Measurements from ENCODE around the gene CP. TPM values are rescaled to one million over a fixed set of nuclear protein-coding genes. Genes with fewer than 3 reads are reported as not detected.

The CP gene
- polyA plus RNA-seq, 3 donors = 0.04 TPM; not detected in 2

DNA sequence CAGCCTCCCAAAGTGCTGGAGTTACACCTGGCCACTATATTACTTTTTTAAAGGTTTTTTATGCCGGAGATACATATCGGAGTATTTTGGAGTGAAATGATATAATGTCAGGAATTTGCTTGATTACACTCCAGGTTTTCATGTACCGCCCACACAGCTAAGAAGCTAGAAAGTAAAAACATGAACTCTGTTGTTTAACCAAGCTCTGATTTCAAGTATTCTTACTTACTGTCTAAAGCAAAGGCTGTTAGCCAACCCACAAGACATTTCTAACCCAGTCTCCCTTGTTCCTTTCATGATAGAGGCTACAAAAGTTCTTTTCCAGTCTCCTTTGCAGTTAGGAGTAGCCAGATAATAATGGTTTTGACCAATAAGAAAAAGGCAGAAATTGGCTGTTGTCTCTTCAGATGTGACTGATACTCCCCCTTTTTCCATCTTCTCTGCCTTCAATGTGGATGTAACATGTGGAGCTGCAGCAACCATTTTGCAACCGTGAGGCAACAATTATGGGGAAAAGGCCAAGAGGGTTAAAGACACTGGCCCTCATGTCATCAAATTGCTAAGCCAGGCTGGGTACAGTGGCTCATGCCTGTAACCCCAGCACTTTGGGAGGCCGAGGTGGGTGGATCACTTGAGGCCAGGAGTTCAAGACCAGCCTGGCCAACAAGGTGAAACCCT, 6.1 kb upstream of the CP start:
- Mint-ChIP-seq H3K27me3 (ENCODE audit: low read depth in 3 of 3) (no peaks in the 10 kb centered on the region), H3K36me3 (no peaks in the 10 kb centered on the region), H3K9me3 (peaks cover 0 to 3% (median 0%) of the 10 kb centered on the region in 7 donors), H3K4me1 (peaks cover 19% of the 10 kb centered on the region), H3K4me3 (no peak overlapping the region), H3K27ac (no peak overlapping the region)
- H3K9me3 ChIP-seq (replicated peaks in 1 of 2; ENCODE audit: control insufficient read depth in 1 of 2, insufficient read depth in 1 of 2, low read length in 2 of 2) = no peaks in the 10 kb centered on the region
- peaks cover 11 to 14% of the 10 kb centered on the region in 2 donors for H3K4me1 ChIP-seq (ENCODE audit: control insufficient read depth in 1 of 2, insufficient read depth in 2 of 2, low read length in 2 of 2)
- TF ChIP-seq, protein P1, sequence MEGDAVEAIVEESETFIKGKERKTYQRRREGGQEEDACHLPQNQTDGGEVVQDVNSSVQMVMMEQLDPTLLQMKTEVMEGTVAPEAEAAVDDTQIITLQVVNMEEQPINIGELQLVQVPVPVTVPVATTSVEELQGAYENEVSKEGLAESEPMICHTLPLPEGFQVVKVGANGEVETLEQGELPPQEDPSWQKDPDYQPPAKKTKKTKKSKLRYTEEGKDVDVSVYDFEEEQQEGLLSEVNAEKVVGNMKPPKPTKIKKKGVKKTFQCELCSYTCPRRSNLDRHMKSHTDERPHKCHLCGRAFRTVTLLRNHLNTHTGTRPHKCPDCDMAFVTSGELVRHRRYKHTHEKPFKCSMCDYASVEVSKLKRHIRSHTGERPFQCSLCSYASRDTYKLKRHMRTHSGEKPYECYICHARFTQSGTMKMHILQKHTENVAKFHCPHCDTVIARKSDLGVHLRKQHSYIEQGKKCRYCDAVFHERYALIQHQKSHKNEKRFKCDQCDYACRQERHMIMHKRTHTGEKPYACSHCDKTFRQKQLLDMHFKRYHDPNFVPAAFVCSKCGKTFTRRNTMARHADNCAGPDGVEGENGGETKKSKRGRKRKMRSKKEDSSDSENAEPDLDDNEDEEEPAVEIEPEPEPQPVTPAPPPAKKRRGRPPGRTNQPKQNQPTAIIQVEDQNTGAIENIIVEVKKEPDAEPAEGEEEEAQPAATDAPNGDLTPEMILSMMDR (IDR thresholded peaks at IDR 0.05) = no peak
- WGBS (ENCODE audit: insufficient coverage) = 100% methylated on average over 1 of the region's 5 CpGs
- no peak overlapping the region for H3K4me3 ChIP-seq (replicated peaks in 1 of 3; ENCODE audit: low read depth in 2 of 3, low read length in 3 of 3)
- no peak overlapping the region for H3K27ac ChIP-seq (ENCODE audit: low read depth in 1 of 2, low read length in 2 of 2)
- intact Hi-C loops (cut with micrococcal nuclease) = no loop called here
- H3K27me3 ChIP-seq (ENCODE audit: control insufficient read depth in 2 of 2, insufficient read depth in 2 of 2, low read length in 2 of 2) = no peaks in the 10 kb centered on the region
- H3K9ac ChIP-seq (ENCODE audit: insufficient read depth, low read length, poor library complexity, severe bottlenecking) = no peak overlapping the region
- H3K4me2 ChIP-seq (replicated peaks; ENCODE audit: extremely low read depth, low read length, poor library complexity, severe bottlenecking) = no peak overlapping the region
- DNase-seq = no peak
- no peaks in the 10 kb centered on the region for H3K79me2 ChIP-seq (ENCODE audit: insufficient read depth, low read length)
- H2AFZ ChIP-seq (ENCODE audit: insufficient read depth, low read depth, low read length, poor library complexity, severe bottlenecking) = no peak overlapping the region
- no peaks in the 10 kb centered on the region for H4K20me1 ChIP-seq (ENCODE audit: insufficient read depth, low read length)
- no peaks in the 10 kb centered on the region for H3K36me3 ChIP-seq (replicated peaks in 1 of 2; ENCODE audit: control insufficient read depth in 1 of 2, insufficient read depth in 2 of 2, low read length in 2 of 2)

DNA sequence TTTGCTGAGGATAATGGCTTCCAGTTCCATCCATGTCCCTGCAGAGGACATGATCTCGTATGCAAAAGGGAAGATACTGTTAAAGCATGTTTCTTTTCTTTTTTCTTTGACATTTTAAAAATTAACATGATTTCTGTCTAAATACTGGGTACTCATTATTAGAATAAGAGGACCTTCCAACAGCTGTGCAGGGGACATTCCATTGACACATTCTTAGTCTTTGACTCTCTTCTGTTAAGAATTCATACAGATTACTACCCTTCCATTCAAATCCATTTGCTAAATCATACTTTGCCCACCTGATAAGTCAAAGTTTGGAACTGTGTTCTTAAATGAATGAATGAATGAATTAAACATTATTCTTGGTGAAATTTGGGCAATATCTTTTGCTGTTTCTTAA, 5.1 kb upstream of the CP start:
- peaks cover 17% of the 10 kb centered on the region for H3K4me1 Mint-ChIP-seq
- H3K27me3 ChIP-seq (ENCODE audit: control insufficient read depth in 2 of 2, insufficient read depth in 2 of 2, low read length in 2 of 2) = no peaks in the 10 kb centered on the region
- H3K9ac ChIP-seq (ENCODE audit: insufficient read depth, low read length, poor library complexity, severe bottlenecking) = no peak overlapping the region
- H3K27me3 Mint-ChIP-seq (ENCODE audit: low read depth in 3 of 3) = no peaks in the 10 kb centered on the region
- no peak overlapping the region for H3K27ac Mint-ChIP-seq
- H3K79me2 ChIP-seq (ENCODE audit: insufficient read depth, low read length) = no peaks in the 10 kb centered on the region
- TF ChIP-seq, protein P1 (IDR thresholded peaks at IDR 0.05) = no peak
- intact Hi-C loops (cut with micrococcal nuclease) = no loop called here
- no peaks in the 10 kb centered on the region for H3K9me3 ChIP-seq (replicated peaks in 1 of 2; ENCODE audit: control insufficient read depth in 1 of 2, insufficient read depth in 1 of 2, low read length in 2 of 2)
- no peak for DNase-seq
- H3K9me3 Mint-ChIP-seq = peaks cover 0 to 3% (median 0%) of the 10 kb centered on the region in 7 donors
- H3K27ac ChIP-seq (ENCODE audit: low read depth in 1 of 2, low read length in 2 of 2) = no peak overlapping the region
- H3K36me3 Mint-ChIP-seq = no peaks in the 10 kb centered on the region
- no peak overlapping the region for H3K4me2 ChIP-seq (replicated peaks; ENCODE audit: extremely low read depth, low read length, poor library complexity, severe bottlenecking)
- WGBS (ENCODE audit: insufficient coverage) = no CpG with 5 or more reads among the region's 1 CpG
- no peaks in the 10 kb centered on the region for H4K20me1 ChIP-seq (ENCODE audit: insufficient read depth, low read length)
- H3K36me3 ChIP-seq (replicated peaks in 1 of 2; ENCODE audit: control insufficient read depth in 1 of 2, insufficient read depth in 2 of 2, low read length in 2 of 2) = no peaks in the 10 kb centered on the region
- no peak overlapping the region for H2AFZ ChIP-seq (ENCODE audit: insufficient read depth, low read depth, low read length, poor library complexity, severe bottlenecking)
- no peak overlapping the region for H3K4me3 ChIP-seq (replicated peaks in 1 of 3; ENCODE audit: low read depth in 2 of 3, low read length in 3 of 3)
- H3K4me1 ChIP-seq (ENCODE audit: control insufficient read depth in 1 of 2, insufficient read depth in 2 of 2, low read length in 2 of 2) = peaks cover 11 to 14% of the 10 kb centered on the region in 2 donors
- H3K4me3 Mint-ChIP-seq = no peak overlapping the region

Measured in CD14-positive monocyte (primary cell).